IMR-90 (cell line): ENCODE results near the gene LIG1. TPM values are rescaled to one million over a fixed set of nuclear protein-coding genes. Genes with fewer than 3 reads are reported as not detected.

Source experiments
- ATAC-seq: fragments of 200-7000 bp; cut with Tn5 transposase; 2 replicates; pipeline ENCODE4 v1.9.1; 2020; ENCODE audit warnings: low read depth, mild to moderate bottlenecking, moderate library complexity
- BruUV-seq: library from RNA; stranded (reverse); fragments of 400-500 nt; replicated peaks from 2 replicates; lab custom pipeline; 2021; lab: Mats Ljungman, UMichigan
- CTCF ChIA-PET: fragments of 300-600 bp; formaldehyde crosslinking; extraction: SDS; loops from one replicate; lab custom pipeline; 2021; ENCODE audit warnings: antibody characterized with exemption; lab: Yijun Ruan, JAX
- POLR2A ChIA-PET: fragments of 300-600 bp; sonication (Branson Sonifier 250); formaldehyde crosslinking; loops from one replicate; lab custom pipeline; 2022; ENCODE audit warnings: antibody characterized with exemption; ENCODE audit not compliant: unreplicated experiment; lab: Charles Lee
- DNase-seq: peaks from one replicate; pipeline ENCODE4 v3.0.0; 2013
- H2AFZ ChIP-seq: replicated peaks from 2 replicates; pipeline ENCODE3; 2013; ENCODE audit warnings: low read length, mild to moderate bottlenecking; ENCODE audit not compliant: poor library complexity
- H2AK5ac ChIP-seq: 2 replicates; pipeline ENCODE4 v1.6.1; 2013; ENCODE audit warnings: low read depth, low read length, inconsistent platforms
- H2AK9ac ChIP-seq: replicated peaks from 2 replicates; pipeline ENCODE3; 2013; ENCODE audit warnings: mild to moderate bottlenecking, low read depth, low read length, moderate library complexity; ENCODE audit not compliant: poor library complexity
- H2BK120ac ChIP-seq: 2 replicates; pipeline ENCODE4 v1.6.1; 2013; ENCODE audit warnings: low read depth, low read length, inconsistent platforms
- H2BK15ac ChIP-seq: 3 replicates; pipeline ENCODE4 v1.6.1; 2013; ENCODE audit warnings: low read depth, low read length, inconsistent platforms
- H2BK20ac ChIP-seq: 2 replicates; pipeline ENCODE4 v1.6.1; 2013; ENCODE audit warnings: low read depth, mild to moderate bottlenecking, inconsistent platforms, low read length, moderate library complexity
- H2BK5ac ChIP-seq: 2 replicates; pipeline ENCODE4 v1.6.1; 2013; ENCODE audit warnings: mild to moderate bottlenecking, low read depth, low read length, inconsistent platforms; ENCODE audit not compliant: poor library complexity, severe bottlenecking
- H3K14ac ChIP-seq: replicated peaks from 2 replicates; pipeline ENCODE4 v1.6.1; 2013; ENCODE audit warnings: low read depth, low read length, inconsistent platforms
- H3K18ac ChIP-seq: 2 replicates; pipeline ENCODE4 v1.6.1; 2013; ENCODE audit warnings: low read depth, low read length, control low read depth
- H3K23ac ChIP-seq: 2 replicates; pipeline ENCODE4 v1.6.1; 2013; ENCODE audit warnings: low read depth, low read length, inconsistent platforms
- H3K27ac ChIP-seq: 2 replicates; pipeline ENCODE4 v1.5.1; 2013; ENCODE audit warnings: mild to moderate bottlenecking, control low read depth, low read length; ENCODE audit not compliant: insufficient read depth
- H3K27me3 ChIP-seq: 2 replicates; pipeline ENCODE4 v1.6.1; 2013; ENCODE audit warnings: low read length; ENCODE audit not compliant: control insufficient read depth, insufficient read depth
- H3K36me3 ChIP-seq: 2 replicates; pipeline ENCODE4 v1.6.1; 2013; ENCODE audit warnings: low read length, mixed read lengths; ENCODE audit not compliant: control insufficient read depth, insufficient read depth
- H3K4ac ChIP-seq: 2 replicates; pipeline ENCODE4 v1.6.1; 2013; ENCODE audit warnings: low read depth, low read length, inconsistent platforms
- H3K4me1 ChIP-seq: 2 replicates; pipeline ENCODE4 v1.6.1; 2013; ENCODE audit warnings: low read length, mixed read lengths; ENCODE audit not compliant: control insufficient read depth, insufficient read depth
- H3K4me2 ChIP-seq: 2 replicates; pipeline ENCODE4 v1.6.1; 2013; ENCODE audit warnings: low read depth, mild to moderate bottlenecking, control low read depth, low read length, moderate library complexity
- H3K4me3 ChIP-seq: 2 replicates; pipeline ENCODE4 v1.5.1; 2013; ENCODE audit warnings: low read depth, mild to moderate bottlenecking, control low read depth, low read length, moderate library complexity; ENCODE audit not compliant: insufficient read depth
- H3K56ac ChIP-seq: 2 replicates; pipeline ENCODE4 v1.6.1; 2013; ENCODE audit warnings: low read length, inconsistent platforms; ENCODE audit not compliant: insufficient read depth; ENCODE audit errors: extremely low read depth
- H3K79me1 ChIP-seq, 2 experiments: 2 replicates each; pipeline ENCODE4 v1.6.1; 2013; ENCODE audit warnings: low read length in 2 of 2, inconsistent platforms in 1 of 2, low read depth in 1 of 2
- H3K9ac ChIP-seq: 2 replicates; pipeline ENCODE4 v1.6.1; 2013; ENCODE audit warnings: low read depth, low read length, control low read depth
- H3K9me1 ChIP-seq: 2 replicates; pipeline ENCODE4 v1.6.1; 2013; ENCODE audit warnings: low read length, inconsistent platforms; ENCODE audit not compliant: insufficient read depth
- H3K9me3 ChIP-seq: 2 replicates; pipeline ENCODE4 v1.6.1; 2013; ENCODE audit warnings: low read length; ENCODE audit not compliant: control insufficient read depth, insufficient read depth
- H4K20me1 ChIP-seq: 2 replicates; pipeline ENCODE4 v1.6.1; 2013; ENCODE audit warnings: low read length, inconsistent platforms; ENCODE audit not compliant: insufficient read depth
- H4K5ac ChIP-seq: 2 replicates; pipeline ENCODE4 v1.6.1; 2013; ENCODE audit warnings: mild to moderate bottlenecking, low read depth, low read length, control low read depth
- H4K8ac ChIP-seq, 2 experiments: 2 replicates each; pipeline ENCODE4 v1.6.1; 2013; ENCODE audit warnings: low read depth in 2 of 2, low read length in 2 of 2, control low read depth in 1 of 2, inconsistent platforms in 1 of 2
- H4K91ac ChIP-seq: 2 replicates; pipeline ENCODE4 v1.6.1; 2013; ENCODE audit warnings: low read depth, low read length, inconsistent platforms; ENCODE audit not compliant: insufficient read depth
- CTCF ChIP-seq: conservative IDR thresholded peaks from 2 replicates; pipeline ENCODE4 v1.5.1; 2012; ENCODE audit warnings: mild to moderate bottlenecking, low read depth, low read length, improper control_type of control experiment
- MAFK ChIP-seq: IDR thresholded peaks from 2 replicates; pipeline ENCODE4 v1.6.1; 2012; ENCODE audit warnings: low read depth, low read length, improper control_type of control experiment
- WGBS, 2 experiments: methylation state at CpG; one replicate each; pipeline versions ENCODE4 v1.1.5 to v1.1.7; 2013; ENCODE audit warnings: missing lambda C conversion rate in 2 of 2; ENCODE audit not compliant: insufficient read length in 1 of 2; ENCODE audit errors: extremely low coverage in 2 of 2; 5-methylcytosine and 5-hydroxymethylcytosine counted together
- dilution Hi-C: fragments of 300-500 bp; cut with HindIII; formaldehyde crosslinking; loops from one replicate; pipeline ENCODE4 v1.14.3; 2018; ENCODE audit warnings: low sequenced_read_pairs; ENCODE audit not compliant: unreplicated experiment
- in situ Hi-C: fragments of 300-500 bp; cut with MboI; formaldehyde crosslinking; loops from 3 replicates; pipeline ENCODE4 v1.14.3; 2019; ENCODE audit warnings: low sequenced_read_pairs, inconsistent platforms, mixed read lengths
- intact Hi-C: fragments of 100-400 bp; cut with micrococcal nuclease; formaldehyde crosslinking; loops from 2 replicates; pipeline ENCODE4 v1.10.0; 2022
- polyA plus RNA-seq, 3 experiments: library from polyadenylated mRNA; depleted of rRNA; stranded (reverse); fragments of >200 nt; gene quantifications; 2 replicates each; pipeline ENCODE4 v1.2.3, GENCODE V29; 2012; ENCODE audit warnings: low replicate concordance in 1 of 3
- total RNA-seq: library from RNA; depleted of rRNA; stranded (reverse); fragments of >200 nt; gene quantifications from 2 replicates; pipeline ENCODE4 v1.2.3, GENCODE V29; 2012

Gene LIG1
- total and polyA plus RNA-seq, 2 of the 4 experiments (the other 2 are of a cell fraction): 24.9 to 34.0 TPM

GRCh38 chr19:48123907-48124651, 46.1 kb downstream of the LIG1 start:
- H3K36me3 ChIP-seq: peaks cover 12% of the 10 kb centered on the region
- dilution Hi-C loops: no loop called here
- DNase-seq (peak; percentile 73), ATAC-seq (peak; percentile 56)
- no peaks in the 10 kb centered on the region for H3K27me3 ChIP-seq
- H3K9ac ChIP-seq: no peak overlapping the region
- no peak overlapping the region for H2BK5ac ChIP-seq
- no peak overlapping the region for H2BK15ac ChIP-seq
- intact Hi-C loops: loop anchor here (2.0 kb wide), 1 partner anchor 13 kb away; the partner anchor contains the start of gene PLA2G4C
- H3K79me1 ChIP-seq: no peaks in the 10 kb centered on the region
- no peak overlapping the region for H3K4ac ChIP-seq
- H3K4me2 ChIP-seq: no peak overlapping the region
- BruUV-seq: no TSS peak
- no peak overlapping the region for H4K8ac ChIP-seq
- no peak overlapping the region for H4K5ac ChIP-seq
- H2BK20ac ChIP-seq: no peak overlapping the region
- H3K9me3 ChIP-seq: no peaks in the 10 kb centered on the region
- H3K56ac ChIP-seq: no peak overlapping the region
- H2AFZ ChIP-seq: no peak overlapping the region
- in situ Hi-C loops: no loop called here
- H3K18ac ChIP-seq: no peak overlapping the region
- CTCF ChIA-PET: interaction anchor here (0.6 to 1.9 kb wide), 4 partner anchors 10 to 29 kb away, joined by 4 to 6 read pairs (median 4); partner anchors contain the start of gene PLA2G4C
- H3K4me3 ChIP-seq: no peak overlapping the region
- no peak overlapping the region for H3K23ac ChIP-seq
- no peak overlapping the region for H2BK120ac ChIP-seq
- H4K91ac ChIP-seq: no peak overlapping the region
- 53% methylated on average over 8 of the region's 12 CpGs; no CpG with 5 or more reads in 1 of the 2 experiments for WGBS, 2 experiments
- no peak overlapping the region for H3K27ac ChIP-seq
- TF ChIP-seq MAFK (no peak), CTCF (peak; percentile 17; the same call in 1 of the 2 replicates)
- no peak overlapping the region for H2AK5ac ChIP-seq
- no peaks in the 10 kb centered on the region for H4K20me1 ChIP-seq
- no peaks in the 10 kb centered on the region for H3K9me1 ChIP-seq
- H2AK9ac ChIP-seq: no peak overlapping the region
- H3K14ac ChIP-seq: no peak overlapping the region
- POLR2A ChIA-PET: no interaction called here
- H3K4me1 ChIP-seq: no peaks in the 10 kb centered on the region
